ENCODE data around the gene YIPF3. TPM values are rescaled to one million over a fixed set of nuclear protein-coding genes. Genes with fewer than 3 reads are reported as not detected.
"Not testable (repeated sequence)": the region's sequence is repeated elsewhere in the genome, so short reads cannot be mapped to it uniquely, and the experiment has no call there.

Gene YIPF3
- 100 to 1,000 TPM in 1 of 4 donors, 10 to 100 TPM in 3; 61.7 to 105 (median 77.9) TPM for total RNA-seq

DNA sequence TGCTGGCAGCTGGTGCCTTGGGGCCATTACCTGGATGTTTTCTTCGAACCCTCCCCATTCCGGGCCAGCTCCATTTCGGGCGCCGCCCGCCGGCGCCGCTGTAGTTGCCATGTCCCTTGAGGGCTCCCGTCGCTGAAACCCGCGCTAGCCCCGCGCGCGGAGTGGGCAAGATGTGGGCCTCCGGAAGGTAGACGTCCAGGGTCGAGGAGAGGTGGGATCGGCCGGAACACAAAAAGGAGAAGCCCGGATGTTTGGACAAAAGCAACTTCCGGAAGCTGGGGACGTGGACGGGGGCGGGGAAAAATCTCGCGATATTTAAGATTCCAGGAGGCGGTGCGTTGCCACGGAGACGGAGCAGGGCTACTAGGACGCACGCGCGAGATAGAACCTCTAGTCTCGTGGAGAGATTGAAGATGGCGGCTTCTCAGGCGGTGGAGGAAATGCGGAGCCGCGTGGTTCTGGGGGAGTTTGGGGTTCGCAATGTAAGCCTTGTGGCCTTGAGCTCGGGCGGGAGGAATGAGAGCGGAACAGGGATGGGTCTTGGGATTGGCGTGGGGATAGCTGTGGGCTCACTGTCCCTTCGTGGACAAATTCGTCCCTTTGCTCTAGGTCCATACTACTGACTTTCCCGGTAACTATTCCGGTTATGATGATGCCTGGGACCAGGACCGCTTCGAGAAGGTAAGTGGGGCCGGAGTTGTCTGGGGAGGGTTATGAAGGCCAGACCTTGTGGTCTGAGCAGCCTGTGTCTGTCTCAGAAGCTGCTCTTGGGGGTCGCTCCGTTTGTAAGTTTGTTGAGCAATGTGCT lies at the start of gene YIPF3, which contains the start of gene POLR1C:
Gene YIPF3 (minus strand): TSS at position 230 of the 808 bp plus-strand sequence. CDS start 119 bp downstream, at position 111.
Gene POLR1C (plus strand): TSS at position 393 of the 808 bp plus-strand sequence. CDS start 21 bp downstream, at position 414.
- Histone ChIP-seq H3K36me3 (peaks cover 0 to 66% (median 45%) of the 10 kb centered on the region in 3 donors), H3K4me1 (peaks cover 0 to 46% (median 24%) of the 10 kb centered on the region in 4 donors), H3K4me3 (peak within 1 kb of the TSS; percentile 80 to 99 (median 94)), H3K9me3 (no peaks in the 10 kb centered on the region), H3K27ac (peak within 1 kb of the TSS; percentile 59 to 93 (median 92)), H3K27me3 (no peaks in the 10 kb centered on the region)
- 0% methylated on average over 54 to 57 of the region's 57 CpGs for WGBS, 2 donors
- peak; percentile 50 to 88 for TF ChIP-seq EP300 (IDR thresholded peaks at IDR 0.05)
- TF ChIP-seq POLR2A (IDR thresholded peaks at IDR 0.05) = peak in 1 of 2 donors; percentile 62
- peak in 1 of 5 experiments; percentile 31 for TF ChIP-seq CTCF (IDR thresholded peaks at IDR 0.05)
- DNase-seq (ENCODE audit: low spot score in 2 of 2) = peak; percentile 95 to 98

GRCh38 chr6:43559328-43559727 lies 42.6 kb upstream of the YIPF3 start:
- H3K9me3 ChIP-seq = no peaks in the 10 kb centered on the region
- H3K36me3 ChIP-seq = peaks cover 0 to 100% (median 17%) of the 10 kb centered on the region in 3 donors
- no peak for TF ChIP-seq EP300 (IDR thresholded peaks at IDR 0.05)
- no peak for TF ChIP-seq POLR2A (IDR thresholded peaks at IDR 0.05)
- TF ChIP-seq CTCF (IDR thresholded peaks at IDR 0.05) = no peak
- H3K27me3 ChIP-seq = no peaks in the 10 kb centered on the region
- no peak overlapping the region for H3K4me3 ChIP-seq
- H3K4me1 ChIP-seq = no peaks in the 10 kb centered on the region
- no peak overlapping the region for H3K27ac ChIP-seq
- DNase-seq (ENCODE audit: low spot score in 2 of 2) = no peak

- 96 to 99% methylated on average over 7 of the region's 7 CpGs for WGBS, 2 donors
- H3K36me3 ChIP-seq = peaks cover 0 to 100% (median 12%) of the 10 kb centered on the region in 3 donors
- H3K9me3 ChIP-seq = not testable (repeated sequence)
Measured at GRCh38 chr6:43557620-43558019, 40.9 kb upstream of the YIPF3 start.

DNA sequence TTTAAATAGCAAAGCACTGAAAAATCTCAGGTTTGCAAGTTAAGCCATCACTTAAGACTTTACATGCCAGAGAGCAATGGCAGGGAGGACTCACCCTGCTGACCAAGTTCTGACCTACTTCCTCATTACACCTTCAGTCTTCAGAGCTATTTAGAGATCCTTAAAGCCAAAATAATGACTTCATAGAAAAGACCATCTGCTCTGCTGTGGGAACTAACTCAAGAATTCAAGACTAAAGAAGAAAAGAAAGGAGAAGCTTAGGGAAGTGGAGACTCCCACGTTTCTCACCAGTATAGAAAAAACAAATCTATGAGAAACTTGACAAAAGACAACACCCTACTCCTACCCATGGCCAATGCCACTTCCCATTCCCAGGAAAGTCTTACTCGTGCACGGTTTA lies 30.5 kb upstream of the YIPF3 start:
- H3K36me3 ChIP-seq = peaks cover 2 to 100% (median 16%) of the 10 kb centered on the region in 3 donors
- no peak overlapping the region for H3K4me3 ChIP-seq
- 90 to 93% methylated on average over 3 of the region's 3 CpGs for WGBS, 2 donors
- H3K27ac ChIP-seq = no peak overlapping the region
- no peak for DNase-seq (ENCODE audit: low spot score in 2 of 2)
- no peak for TF ChIP-seq EP300 (IDR thresholded peaks at IDR 0.05)
- no peak for TF ChIP-seq POLR2A (IDR thresholded peaks at IDR 0.05)
- TF ChIP-seq CTCF (IDR thresholded peaks at IDR 0.05) = no peak
- H3K4me1 ChIP-seq = no peaks in the 10 kb centered on the region
- H3K27me3 ChIP-seq = no peaks in the 10 kb centered on the region
- no peaks in the 10 kb centered on the region for H3K9me3 ChIP-seq

More at GRCh38 chr6:43557620-43558019, 40.9 kb upstream of the YIPF3 start:
- not testable (repeated sequence) for H3K27ac ChIP-seq; DNase-seq (ENCODE audit: low spot score in 2 of 2); H3K4me3 ChIP-seq; H3K27me3 ChIP-seq; H3K4me1 ChIP-seq

- no peaks in the 10 kb centered on the region for H3K4me1 ChIP-seq
- H3K27ac ChIP-seq = no peak overlapping the region
- no peaks in the 10 kb centered on the region for H3K9me3 ChIP-seq
- no peak for DNase-seq (ENCODE audit: low spot score in 2 of 2)
- H3K4me3 ChIP-seq = no peak overlapping the region
- TF ChIP-seq CTCF (IDR thresholded peaks at IDR 0.05) (no peak), POLR2A (IDR thresholded peaks at IDR 0.05) (no peak), EP300 (IDR thresholded peaks at IDR 0.05) (no peak)
- no peaks in the 10 kb centered on the region for H3K27me3 ChIP-seq
- WGBS, 2 donors = 61 to 63% methylated on average over 4 of the region's 4 CpGs
- peaks cover 2 to 100% (median 6%) of the 10 kb centered on the region in 3 donors for H3K36me3 ChIP-seq
Measured at GRCh38 chr6:43544461-43544860, 27.7 kb upstream of the YIPF3 start.
